MCF 10A (cell line): ENCODE data around the gene ATP6V0A1. TPM values are rescaled to one million over a fixed set of nuclear protein-coding genes. Genes with fewer than 3 reads are reported as not detected.
A peak's percentile ranks its signal among the peaks of the same experiment; 100 is the strongest.

Source experiments
- Bru-seq: library from RNA; stranded (reverse); fragments of 400-500 nt; gene quantifications from one replicate; lab custom pipeline; 2021; lab: Mats Ljungman, UMichigan
- BruChase-seq, 2 experiments: library from RNA; stranded (reverse); fragments of 400-500 nt; gene quantifications; one replicate each; lab custom pipeline; 2021; lab: Mats Ljungman, UMichigan
- BruUV-seq: library from RNA; stranded (reverse); fragments of 400-500 nt; replicated peaks from 2 replicates; lab custom pipeline; 2021; lab: Mats Ljungman, UMichigan
- CTCF ChIA-PET: fragments of 300-600 bp; sonication (Branson Sonifier 250); formaldehyde crosslinking; extraction: SDS; loops from one replicate; lab custom pipeline; 2021; ENCODE audit warnings: antibody characterized with exemption, inconsistent platforms; lab: Yijun Ruan, JAX
- POLR2A ChIA-PET: fragments of 300-600, 350-650 bp; sonication (Branson Sonifier 250); formaldehyde crosslinking; extraction: SDS; loops from one replicate; lab custom pipeline; 2020; ENCODE audit warnings: antibody characterized with exemption, inconsistent platforms; lab: Yijun Ruan, JAX
- DNase-seq: peaks from one replicate; pipeline ENCODE4 v3.0.0-alpha.2; 2018; ENCODE audit not compliant: unreplicated experiment
- H3K27ac Mint-ChIP-seq: one replicate; pipeline ENCODE4 v1.8.0; 2022; ENCODE audit warnings: mild to moderate bottlenecking, low read depth, mixed read lengths; ENCODE audit not compliant: unreplicated experiment
- H3K27me3 Mint-ChIP-seq: one replicate; pipeline ENCODE4 v1.8.0; 2022; ENCODE audit warnings: mixed read lengths; ENCODE audit not compliant: insufficient read depth, unreplicated experiment
- H3K36me3 Mint-ChIP-seq: one replicate; pipeline ENCODE4 v1.8.0; 2022; ENCODE audit warnings: mild to moderate bottlenecking, moderate library complexity, mixed read lengths; ENCODE audit not compliant: insufficient read depth, unreplicated experiment
- H3K4me1 Mint-ChIP-seq: one replicate; pipeline ENCODE4 v1.8.0; 2022; ENCODE audit warnings: mixed read lengths; ENCODE audit not compliant: insufficient read depth, unreplicated experiment
- H3K4me3 Mint-ChIP-seq: one replicate; pipeline ENCODE4 v1.8.0; 2022; ENCODE audit warnings: mild to moderate bottlenecking, moderate library complexity, mixed read lengths; ENCODE audit not compliant: unreplicated experiment
- H3K9me3 Mint-ChIP-seq: one replicate; pipeline ENCODE4 v1.8.0; 2022; ENCODE audit warnings: mixed read lengths; ENCODE audit not compliant: unreplicated experiment
- CTCF ChIP-seq: fragments of 200-600 bp; IDR thresholded peaks from one replicate; pipeline ENCODE4 v1.8.0; 2022; ENCODE audit warnings: antibody characterized with exemption, mild to moderate bottlenecking; ENCODE audit not compliant: unreplicated experiment
- intact Hi-C: fragments of 100-400 bp; cut with micrococcal nuclease; formaldehyde crosslinking; loops from 2 replicates; pipeline ENCODE4 v1.14.1; 2022
- long read RNA-seq: library from polyadenylated mRNA; stranded (forward); transcript quantifications from one replicate; pipeline ENCODE4 v2.0.0, GENCODE V29; 2022
- total RNA-seq: library from RNA; stranded (reverse); gene quantifications from 2 replicates; pipeline ENCODE4 v1.2.3, GENCODE V29; 2022

The ATP6V0A1 gene
- total RNA-seq (56.0 and 60.5 TPM in 2 replicates), Bru-seq, nascent RNA (percentile 77 among the genes with signal in this experiment), BruChase-seq, experiment 1, labeled RNA remaining after a 6-hour chase (percentile 81 among the genes with signal in this experiment), BruChase-seq, experiment 2, labeled RNA remaining after a 2-hour chase (percentile 85 among the genes with signal in this experiment)
- long read RNA-seq, full-length matches to known transcripts, result 64 of 96 reads
- long read RNA-seq, partial matches to known transcripts, result 7 of 96 reads
- long read RNA-seq, other reads (novel, unspliced or antisense), result 25 of 96 reads

- intact Hi-C loops, result loop anchor here (1.0 kb wide), 3 partner anchors 15 to 35 kb away; partner anchors contain the start of gene CAVIN1
- H3K27me3 Mint-ChIP-seq, result no peaks in the 10 kb centered on the region
- peak within 1 kb of the TSS; percentile 92 for H3K4me3 Mint-ChIP-seq
- peaks cover 30% of the 10 kb centered on the region for H3K36me3 Mint-ChIP-seq
- peak; percentile 75 for DNase-seq
- peaks cover 37% of the 10 kb centered on the region for H3K4me1 Mint-ChIP-seq
- CTCF ChIA-PET, result interaction anchor here (0.6 to 0.9 kb wide), 3 partner anchors 20 to 132 kb away, joined by 3 read pairs; no protein-coding TSS in a partner anchor
- peak within 1 kb of the TSS; percentile 92 for H3K27ac Mint-ChIP-seq
- TSS peak; percentile 79 for BruUV-seq
- TF ChIP-seq CTCF, result no peak
- H3K9me3 Mint-ChIP-seq, result no peaks in the 10 kb centered on the region
- POLR2A ChIA-PET, result interaction anchor here (0.9 to 3.7 kb wide), 13 partner anchors 14 to 136 kb away, joined by 3 to 36 read pairs (median 11); partner anchors contain the start of genes CAVIN1, NAGLU and STAT3
These were observed at the start of gene ATP6V0A1 for GRCh38 chr17:42458497-42459255. Gene ATP6V0A1, plus strand, starts transcription at chr17:42458878. Its CDS starts 2,017 bp downstream, at chr17:42460895.

GRCh38 chr17:42409523-42410318 is 49.0 kb upstream of the ATP6V0A1 start:
- no peak for TF ChIP-seq CTCF
- peaks cover 46% of the 10 kb centered on the region for H3K4me1 Mint-ChIP-seq
- no peaks in the 10 kb centered on the region for H3K9me3 Mint-ChIP-seq
- peak overlapping the region; percentile 96 for H3K27ac Mint-ChIP-seq
- H3K4me3 Mint-ChIP-seq, result peak overlapping the region; percentile 58
- TSS peak; percentile 67 for BruUV-seq
- H3K36me3 Mint-ChIP-seq, result peaks cover 37% of the 10 kb centered on the region
- DNase-seq, result peak; percentile 98
- H3K27me3 Mint-ChIP-seq, result no peaks in the 10 kb centered on the region
- intact Hi-C loops, result loop anchor here (1.0 kb wide), 1 partner anchor 14 kb away; the partner anchor contains the start of gene CAVIN1
- CTCF ChIA-PET, result interaction anchor here (0.9 to 2.3 kb wide), 8 partner anchors 11 to 109 kb away, joined by 3 to 18 read pairs (median 5); partner anchors contain the start of genes CAVIN1 and STAT3
- POLR2A ChIA-PET, result interaction anchor here (0.6 to 9.3 kb wide), 23 partner anchors 9 to 623 kb away, joined by 3 to 273 read pairs (median 5); partner anchors contain the start of genes CAVIN1, JUP, NAGLU and STAT3

- BruUV-seq, result no TSS peak
- Mint-ChIP-seq H3K4me3 (peak overlapping the region; percentile 58), H3K4me1 (peaks cover 50% of the 10 kb centered on the region), H3K36me3 (peaks cover 31% of the 10 kb centered on the region), H3K9me3 (no peaks in the 10 kb centered on the region), H3K27me3 (no peaks in the 10 kb centered on the region), H3K27ac (peak overlapping the region; percentile 96)
- no peak for TF ChIP-seq CTCF
- no peak for DNase-seq
- POLR2A ChIA-PET, result interaction anchor here (0.6 to 9.3 kb wide), 16 partner anchors 9 to 624 kb away, joined by 3 to 273 read pairs (median 4); partner anchors contain the start of genes CAVIN1, JUP and STAT3
- CTCF ChIA-PET, result interaction anchor here (0.9 to 2.3 kb wide), 7 partner anchors 12 to 108 kb away, joined by 3 to 18 read pairs (median 5); partner anchors contain the start of genes CAVIN1 and STAT3
- intact Hi-C loops, result no loop called here
These were observed 48.4 kb upstream of the ATP6V0A1 start for GRCh38 chr17:42410319-42410685.
